Tibial nerve (tissue), 4 donors: ENCODE measurements around the gene POLA2. TPM values are rescaled to one million over a fixed set of nuclear protein-coding genes. Genes with fewer than 3 reads are reported as not detected.
A peak's percentile ranks its signal among the peaks of the same experiment; 100 is the strongest.

Experiments
- DNase-seq, 2 donors: peaks; one replicate each; pipeline ENCODE4 v3.0.0-alpha.2; 2019; ENCODE audit warnings: low spot score in 2 of 2
- H3K27ac ChIP-seq, 4 donors: fragments of 200-600 bp; sonication (generic) in 3 of 4; one replicate each; pipeline ENCODE4 v1.5.1; 2017 to 2019; ENCODE audit warnings: mild to moderate bottlenecking in 1 of 4
- H3K27me3 ChIP-seq, 2 donors: fragments of 200-600 bp; sonication (generic) in 1 of 2; one replicate each; pipeline versions ENCODE4 v1.5.1 to v1.6.0; 2017 to 2019
- H3K36me3 ChIP-seq, 3 donors: fragments of 200-600 bp; sonication (generic); one replicate each; pipeline ENCODE4 v1.5.1; 2018 to 2019
- H3K4me1 ChIP-seq, 4 donors: fragments of 200-600 bp; sonication (generic) in 3 of 4; one replicate each; pipeline ENCODE4 v1.5.1; 2017 to 2019
- H3K4me3 ChIP-seq, 4 donors: fragments of 200-600 bp; sonication (generic) in 3 of 4; one replicate each; pipeline ENCODE4 v1.5.1; 2017 to 2019; ENCODE audit warnings: mild to moderate bottlenecking in 1 of 4, moderate library complexity in 1 of 4
- H3K9me3 ChIP-seq, 4 donors: fragments of 200-600 bp; sonication (generic) in 3 of 4; one replicate each; pipeline ENCODE4 v1.5.1; 2017 to 2019
- CTCF ChIP-seq, 5 experiments: fragments of 200-600 bp in 3 of 5; fragments of 450-650 bp in 2 of 5; sonication (generic) in 3 of 5; IDR thresholded peaks; one replicate each; pipeline ENCODE4 v1.5.1; 2016 to 2019; ENCODE audit warnings: antibody characterized with exemption in 5 of 5, mild to moderate bottlenecking in 3 of 5, moderate library complexity in 2 of 5
- EP300 ChIP-seq, 2 donors: sonication (generic); formaldehyde crosslinking; IDR thresholded peaks; one replicate each; pipeline ENCODE4 v1.6.1; 2017; ENCODE audit warnings: antibody characterized with exemption in 2 of 2, mild to moderate bottlenecking in 1 of 2
- POLR2A ChIP-seq, 2 donors: fragments of 450-650 bp; IDR thresholded peaks; one replicate each; pipeline ENCODE4 v1.6.1; 2017; ENCODE audit warnings: antibody characterized with exemption in 2 of 2, mild to moderate bottlenecking in 2 of 2, moderate library complexity in 2 of 2
- WGBS, 2 donors: methylation state at CpG; one replicate each; pipeline ENCODE4 v1.1.5; 2018; 5-methylcytosine and 5-hydroxymethylcytosine counted together
- total RNA-seq, 4 donors: library from RNA; depleted of rRNA; stranded (reverse); fragments of >200 nt; gene quantifications; one replicate each; pipeline ENCODE4 v1.1.0, GENCODE V29; 2016

POLA2 gene
- total RNA-seq, 4 donors from 2014 or later: 3.5 to 13.5 (median 10.0) TPM

- Histone ChIP-seq H3K9me3 (no peaks in the 10 kb centered on the region), H3K27me3 (no peaks in the 10 kb centered on the region), H3K4me3 (no peak overlapping the region), H3K36me3 (no peaks in the 10 kb centered on the region), H3K27ac (no peak overlapping the region), H3K4me1 (peaks cover 0 to 64% (median 19%) of the 10 kb centered on the region in 4 donors)
- no peak for DNase-seq
- WGBS, 2 donors: 57 to 72% methylated on average over 5 of the region's 5 CpGs
- TF ChIP-seq POLR2A (IDR thresholded peaks at IDR 0.05): no peak
- TF ChIP-seq EP300 (IDR thresholded peaks at IDR 0.05): no peak
- no peak for TF ChIP-seq CTCF (IDR thresholded peaks at IDR 0.05)
Measured at GRCh38 chr11:65311170-65311678, 49.5 kb downstream of the POLA2 start.

- peak in 2 of 5 experiments; percentile 54 to 68 for TF ChIP-seq CTCF (IDR thresholded peaks at IDR 0.05)
- peak in 1 of 2 donors; percentile 93 for TF ChIP-seq EP300 (IDR thresholded peaks at IDR 0.05)
- peak; percentile 44 to 89 for TF ChIP-seq POLR2A (IDR thresholded peaks at IDR 0.05)
Measured at GRCh38 chr11:65314501-65315203, 52.9 kb downstream of the POLA2 start, which contains the start of gene CDC42EP2. Gene CDC42EP2, plus strand, starts transcription at chr11:65314866. Its CDS starts 6,033 bp downstream, at chr11:65320899.

GRCh38 chr11:65315204-65315865 lies 53.6 kb downstream of the POLA2 start:
- H3K27ac ChIP-seq: peak overlapping the region; percentile 81 to 93 (median 88)
- H3K9me3 ChIP-seq: no peaks in the 10 kb centered on the region
- peaks cover 0 to 68% (median 13%) of the 10 kb centered on the region in 4 donors for H3K4me1 ChIP-seq
- WGBS, 2 donors: 0 to 1% methylated on average over 6 to 47 of the region's 59 CpGs
- H3K36me3 ChIP-seq: peaks cover 0 to 9% (median 0%) of the 10 kb centered on the region in 3 donors
- peak; percentile 66 to 72 for DNase-seq
- H3K4me3 ChIP-seq: peak overlapping the region; percentile 73 to 98 (median 76)
- H3K27me3 ChIP-seq: no peaks in the 10 kb centered on the region
- TF ChIP-seq POLR2A (IDR thresholded peaks at IDR 0.05) (no peak), EP300 (IDR thresholded peaks at IDR 0.05) (peak in 1 of 2 donors; percentile 34), CTCF (IDR thresholded peaks at IDR 0.05) (peak; percentile 90 to 99 (median 97))

More at GRCh38 chr11:65314501-65315203, 52.9 kb downstream of the POLA2 start, which contains the start of gene CDC42EP2:
- Histone ChIP-seq H3K27ac (peak within 1 kb of the TSS; percentile 81 to 93 (median 88)), H3K9me3 (no peaks in the 10 kb centered on the region), H3K36me3 (peaks cover 0 to 2% (median 0%) of the 10 kb centered on the region in 3 donors), H3K27me3 (no peaks in the 10 kb centered on the region), H3K4me3 (peak within 1 kb of the TSS; percentile 73 to 98 (median 76)), H3K4me1 (peaks cover 0 to 73% (median 13%) of the 10 kb centered on the region in 4 donors)
- DNase-seq: peak; percentile 80 to 81
- WGBS, 2 donors: 0 to 1% methylated on average over 22 to 41 of the region's 74 CpGs

GRCh38 chr11:65315866-65316226 lies 54.1 kb downstream of the POLA2 start:
- TF ChIP-seq EP300 (IDR thresholded peaks at IDR 0.05) (no peak), CTCF (IDR thresholded peaks at IDR 0.05) (no peak), POLR2A (IDR thresholded peaks at IDR 0.05) (no peak)
- no peak for DNase-seq
- 12 to 14% methylated on average over 8 of the region's 8 CpGs for WGBS, 2 donors
- no peaks in the 10 kb centered on the region for H3K9me3 ChIP-seq
- H3K4me3 ChIP-seq: peak overlapping the region; percentile 73 to 98 (median 76)
- H3K27ac ChIP-seq: peak overlapping the region; percentile 81 to 93 (median 88)
- peaks cover 0 to 14% (median 0%) of the 10 kb centered on the region in 3 donors for H3K36me3 ChIP-seq
- peaks cover 0 to 64% (median 13%) of the 10 kb centered on the region in 4 donors for H3K4me1 ChIP-seq
- H3K27me3 ChIP-seq: no peaks in the 10 kb centered on the region
